Measurements from ENCODE around the gene PFKFB3. TPM values are rescaled to one million over a fixed set of nuclear protein-coding genes. Genes with fewer than 3 reads are reported as not detected.

PFKFB3 gene
- total and polyA plus RNA-seq, 9 of the 15 experiments (the other 6 are each of a cell fraction or from before 2014, with no cell fraction given), result 0.46 to 21.6 (median 7.8) TPM

DNA sequence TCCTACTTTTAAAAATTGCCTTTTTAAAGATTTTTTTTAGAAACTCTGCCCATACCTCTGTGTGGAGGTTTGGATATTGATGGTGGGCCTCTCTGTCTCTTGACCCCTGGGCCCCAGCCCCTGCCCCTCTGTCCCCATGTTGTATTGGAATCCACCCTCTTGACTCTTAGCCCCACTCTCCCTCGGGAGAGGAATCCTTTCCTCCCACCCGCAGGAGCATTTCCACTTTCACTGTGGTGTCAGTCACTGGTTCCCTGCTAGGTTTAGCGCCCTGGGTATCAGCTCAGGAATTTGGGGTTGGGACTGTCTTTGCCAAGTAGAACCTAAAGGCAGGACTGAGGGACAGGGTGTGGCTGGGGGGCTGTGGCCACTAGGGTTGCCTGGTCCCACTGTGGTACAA is 10.1 kb downstream of the PFKFB3 start:
- ChIA-PET CTCF (ENCODE audit: low intra/inter-chr PET ratio) (no interaction called here), POLR2A (interaction anchor here (0.6 to 1.2 kb wide), 2 partner anchors 10 to 61 kb away, joined by 5 read pairs; partner anchors contain the start of gene PFKFB3)
- H4K20me1 ChIP-seq (replicated peaks; ENCODE audit: control insufficient read depth, insufficient read depth, low read length), result peaks cover 6% of the 10 kb centered on the region; the same call in 1 of the 2 replicates
- TF ChIP-seq MCM5 (IDR thresholded peaks at IDR 0.05; ENCODE audit: low read depth) (no peak), MAFG (tag; conservative IDR thresholded peaks at IDR 0.05) (no peak), ZFP36 (IDR thresholded peaks at IDR 0.05; ENCODE audit: low read depth, low read length, partially characterized antibody) (no peak), SRF (CRISPR knock-in tag; IDR thresholded peaks at IDR 0.05) (no peak), PPARD (CRISPR knock-in tag; IDR thresholded peaks at IDR 0.05) (no peak), CXXC5 (CRISPR knock-in tag; IDR thresholded peaks at IDR 0.05) (no peak), ZNF263 (CRISPR knock-in tag; IDR thresholded peaks at IDR 0.05; ENCODE audit: borderline replicate concordance) (no peak), KLF13 (tag; IDR thresholded peaks at IDR 0.05; ENCODE audit: borderline replicate concordance, low read depth) (no peak), PTTG1 (tag; IDR thresholded peaks at IDR 0.05; ENCODE audit: low read depth) (no peak), NCOA6 (IDR thresholded peaks at IDR 0.05) (no peak), KDM4B (IDR thresholded peaks at IDR 0.05; ENCODE audit: borderline replicate concordance in 2 of 2, low read depth in 1 of 2) (no peak), GATAD2B (IDR thresholded peaks at IDR 0.05; ENCODE audit: borderline replicate concordance) (no peak), POLR2A (conservative IDR thresholded peaks at IDR 0.05) (no peak)
- TF ChIP-seq, protein P1, sequence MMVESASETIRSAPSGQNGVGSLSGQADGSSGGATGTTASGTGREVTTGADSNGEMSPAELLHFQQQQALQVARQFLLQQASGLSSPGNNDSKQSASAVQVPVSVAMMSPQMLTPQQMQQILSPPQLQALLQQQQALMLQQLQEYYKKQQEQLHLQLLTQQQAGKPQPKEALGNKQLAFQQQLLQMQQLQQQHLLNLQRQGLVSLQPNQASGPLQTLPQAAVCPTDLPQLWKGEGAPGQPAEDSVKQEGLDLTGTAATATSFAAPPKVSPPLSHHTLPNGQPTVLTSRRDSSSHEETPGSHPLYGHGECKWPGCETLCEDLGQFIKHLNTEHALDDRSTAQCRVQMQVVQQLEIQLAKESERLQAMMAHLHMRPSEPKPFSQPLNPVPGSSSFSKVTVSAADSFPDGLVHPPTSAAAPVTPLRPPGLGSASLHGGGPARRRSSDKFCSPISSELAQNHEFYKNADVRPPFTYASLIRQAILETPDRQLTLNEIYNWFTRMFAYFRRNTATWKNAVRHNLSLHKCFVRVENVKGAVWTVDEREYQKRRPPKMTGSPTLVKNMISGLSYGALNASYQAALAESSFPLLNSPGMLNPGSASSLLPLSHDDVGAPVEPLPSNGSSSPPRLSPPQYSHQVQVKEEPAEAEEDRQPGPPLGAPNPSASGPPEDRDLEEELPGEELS (CRISPR knock-in tag; IDR thresholded peaks at IDR 0.05; ENCODE audit: borderline replicate concordance), result no peak
- TF ChIP-seq, protein P2, sequence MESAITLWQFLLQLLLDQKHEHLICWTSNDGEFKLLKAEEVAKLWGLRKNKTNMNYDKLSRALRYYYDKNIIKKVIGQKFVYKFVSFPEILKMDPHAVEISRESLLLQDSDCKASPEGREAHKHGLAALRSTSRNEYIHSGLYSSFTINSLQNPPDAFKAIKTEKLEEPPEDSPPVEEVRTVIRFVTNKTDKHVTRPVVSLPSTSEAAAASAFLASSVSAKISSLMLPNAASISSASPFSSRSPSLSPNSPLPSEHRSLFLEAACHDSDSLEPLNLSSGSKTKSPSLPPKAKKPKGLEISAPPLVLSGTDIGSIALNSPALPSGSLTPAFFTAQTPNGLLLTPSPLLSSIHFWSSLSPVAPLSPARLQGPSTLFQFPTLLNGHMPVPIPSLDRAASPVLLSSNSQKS (CRISPR knock-in tag; IDR thresholded peaks at IDR 0.05), result no peak
- TF ChIP-seq, protein P3, sequence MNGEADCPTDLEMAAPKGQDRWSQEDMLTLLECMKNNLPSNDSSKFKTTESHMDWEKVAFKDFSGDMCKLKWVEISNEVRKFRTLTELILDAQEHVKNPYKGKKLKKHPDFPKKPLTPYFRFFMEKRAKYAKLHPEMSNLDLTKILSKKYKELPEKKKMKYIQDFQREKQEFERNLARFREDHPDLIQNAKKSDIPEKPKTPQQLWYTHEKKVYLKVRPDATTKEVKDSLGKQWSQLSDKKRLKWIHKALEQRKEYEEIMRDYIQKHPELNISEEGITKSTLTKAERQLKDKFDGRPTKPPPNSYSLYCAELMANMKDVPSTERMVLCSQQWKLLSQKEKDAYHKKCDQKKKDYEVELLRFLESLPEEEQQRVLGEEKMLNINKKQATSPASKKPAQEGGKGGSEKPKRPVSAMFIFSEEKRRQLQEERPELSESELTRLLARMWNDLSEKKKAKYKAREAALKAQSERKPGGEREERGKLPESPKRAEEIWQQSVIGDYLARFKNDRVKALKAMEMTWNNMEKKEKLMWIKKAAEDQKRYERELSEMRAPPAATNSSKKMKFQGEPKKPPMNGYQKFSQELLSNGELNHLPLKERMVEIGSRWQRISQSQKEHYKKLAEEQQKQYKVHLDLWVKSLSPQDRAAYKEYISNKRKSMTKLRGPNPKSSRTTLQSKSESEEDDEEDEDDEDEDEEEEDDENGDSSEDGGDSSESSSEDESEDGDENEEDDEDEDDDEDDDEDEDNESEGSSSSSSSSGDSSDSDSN (IDR thresholded peaks at IDR 0.05; ENCODE audit: borderline replicate concordance in 1 of 2, low read depth in 2 of 2, low read length in 2 of 2), result no peak
- TF ChIP-seq, protein P4, sequence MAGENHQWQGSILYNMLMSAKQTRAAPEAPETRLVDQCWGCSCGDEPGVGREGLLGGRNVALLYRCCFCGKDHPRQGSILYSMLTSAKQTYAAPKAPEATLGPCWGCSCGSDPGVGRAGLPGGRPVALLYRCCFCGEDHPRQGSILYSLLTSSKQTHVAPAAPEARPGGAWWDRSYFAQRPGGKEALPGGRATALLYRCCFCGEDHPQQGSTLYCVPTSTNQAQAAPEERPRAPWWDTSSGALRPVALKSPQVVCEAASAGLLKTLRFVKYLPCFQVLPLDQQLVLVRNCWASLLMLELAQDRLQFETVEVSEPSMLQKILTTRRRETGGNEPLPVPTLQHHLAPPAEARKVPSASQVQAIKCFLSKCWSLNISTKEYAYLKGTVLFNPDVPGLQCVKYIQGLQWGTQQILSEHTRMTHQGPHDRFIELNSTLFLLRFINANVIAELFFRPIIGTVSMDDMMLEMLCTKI (IDR thresholded peaks at IDR 0.05; ENCODE audit: partially characterized antibody), result no peak

More for the DNA sequence above, 10.1 kb downstream of the PFKFB3 start:
- Histone ChIP-seq H3K27ac (ENCODE audit: extremely low read depth, low read depth, low read length) (no peak overlapping the region), H3K9ac (ENCODE audit: insufficient read depth in 1 of 2, low read depth in 2 of 2, low read length in 2 of 2) (no peak overlapping the region), H3K27me3 (ENCODE audit: control insufficient read depth in 2 of 2, insufficient read depth in 2 of 2, low read length in 2 of 2) (no peaks in the 10 kb centered on the region), H3K4me1 (replicated peaks in 1 of 2; ENCODE audit: control insufficient read depth in 2 of 2, insufficient read depth in 2 of 2, low read length in 2 of 2) (peaks cover 0 to 7% of the 10 kb centered on the region in 2 experiments; a peak in 1 of 5 replicates), H3K36me3 (ENCODE audit: control insufficient read depth, insufficient read depth, low read length) (peaks cover 43% of the 10 kb centered on the region; the same call in 2 of the 3 replicates), H3K4me3 (no peak overlapping the region), H2AFZ (ENCODE audit: low read depth, low read length) (no peak overlapping the region), H3K9me3 (replicated peaks; ENCODE audit: control insufficient read depth, insufficient read depth, low read depth, low read length) (no peaks in the 10 kb centered on the region), H3K9me1 (ENCODE audit: control insufficient read depth, insufficient read depth, low read length) (peaks cover 3% of the 10 kb centered on the region), H3K79me2 (ENCODE audit: control insufficient read depth, insufficient read depth, low read length) (no peaks in the 10 kb centered on the region; the same call in 1 of the 3 replicates), H3K4me2 (ENCODE audit: insufficient read depth, low read length) (no peak overlapping the region)
- WGBS (ENCODE audit: insufficient coverage, low coverage, missing lambda C conversion rate), result 84% methylated on average over 3 of the region's 3 CpGs
- ATAC-seq (no peak), FAIRE-seq (no peak), DNase-seq (ENCODE audit: extremely low read depth in 1 of 4, low spot score in 3 of 4) (no peak)
- BruUV-seq (replicated peaks), result no TSS peak
- in situ Hi-C loops (cut with MboI), result no loop called here
- intact Hi-C loops (cut with micrococcal nuclease), result no loop called here
